Suppressor macrophage treated with lipopolysaccharide for 4 hours (primary cell): Measurements from ENCODE around the gene VAPA.

ENCODE experiments used
- DNase-seq: peaks from one replicate; pipeline ENCODE4 v3.0.0-alpha.2; 2020

The VAPA gene

GRCh38 chr18:10008006-10008647 lies 94.3 kb downstream of the VAPA start:
- no peak for DNase-seq
